Stimulated activated memory B cell treated with anti-CD40 and anti-IgM and Interleukin-4, amounts not matched to agents 10 μg/mL and 1 μg/mL and 100 μg/mL, for 72 hours (primary cell): Measurements from ENCODE around the gene METAP2.

Experiments
- ATAC-seq: fragments of 150-1000 bp; cut with Tn5 transposase; 2 replicates; pipeline ENCODE4 v1.10.0; 2021
- H3K27ac Mint-ChIP-seq: one replicate; pipeline ENCODE4 v1.8.0; 2022; ENCODE audit warnings: mild to moderate bottlenecking, mixed read lengths
- H3K27me3 Mint-ChIP-seq: one replicate; pipeline ENCODE4 v1.8.0; 2022; ENCODE audit warnings: mixed read lengths
- H3K36me3 Mint-ChIP-seq: one replicate; pipeline ENCODE4 v1.8.0; 2022; ENCODE audit warnings: mixed read lengths
- H3K4me1 Mint-ChIP-seq: one replicate; pipeline ENCODE4 v1.8.0; 2022; ENCODE audit warnings: mixed read lengths
- H3K4me3 Mint-ChIP-seq: one replicate; pipeline ENCODE4 v1.8.0; 2022; ENCODE audit warnings: mild to moderate bottlenecking, moderate library complexity, mixed read lengths
- H3K9me3 Mint-ChIP-seq: one replicate; pipeline ENCODE4 v1.8.0; 2022; ENCODE audit warnings: mixed read lengths

Gene METAP2

DNA sequence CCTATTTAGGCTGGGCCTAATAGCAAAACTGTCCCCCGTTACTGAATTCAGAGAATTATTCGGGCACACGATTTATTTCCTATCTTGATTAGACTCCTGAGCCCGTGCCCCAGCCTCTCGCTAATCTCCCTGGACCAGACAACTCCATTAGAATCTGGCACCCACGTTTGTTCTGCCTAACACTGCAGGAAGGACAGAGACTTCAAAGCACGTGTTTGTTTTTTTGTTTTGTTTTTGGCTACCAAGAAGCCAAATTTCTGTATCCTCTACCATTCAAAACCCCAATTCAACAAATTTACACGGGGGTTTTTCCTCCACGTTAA lies 72.5 kb downstream of the METAP2 start:
- ATAC-seq = no peak
- no peak overlapping the region for H3K4me3 Mint-ChIP-seq
- no peaks in the 10 kb centered on the region for H3K36me3 Mint-ChIP-seq
- no peak overlapping the region for H3K27ac Mint-ChIP-seq
- H3K27me3 Mint-ChIP-seq = no peaks in the 10 kb centered on the region
- peaks cover 19% of the 10 kb centered on the region for H3K4me1 Mint-ChIP-seq
- H3K9me3 Mint-ChIP-seq = no peaks in the 10 kb centered on the region

DNA sequence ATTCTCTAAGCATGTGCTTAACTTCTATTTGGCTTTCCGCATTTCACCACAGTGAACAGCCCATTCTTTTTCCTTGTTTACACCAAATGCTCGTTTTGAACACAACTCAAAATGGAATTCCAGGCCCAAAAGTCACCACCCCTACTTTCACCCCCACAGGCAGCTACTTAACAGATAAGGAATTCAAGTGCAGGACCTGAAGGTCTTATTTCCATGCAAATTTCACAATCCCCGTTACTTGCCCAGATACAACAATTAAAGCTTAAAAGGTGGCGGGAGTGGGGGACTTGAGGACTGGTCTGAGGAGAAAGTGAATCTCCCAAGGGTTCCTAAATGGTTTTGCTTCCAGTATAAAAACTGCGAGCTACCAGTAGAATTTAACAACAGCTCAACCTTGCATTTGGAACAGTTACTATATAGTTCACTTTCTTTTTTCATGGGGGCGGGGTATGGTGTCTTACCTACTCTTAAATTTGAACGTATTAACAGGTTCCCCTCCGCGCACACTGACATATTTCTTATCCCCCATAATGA lies 73.6 kb downstream of the METAP2 start:
- Mint-ChIP-seq H3K9me3 (no peaks in the 10 kb centered on the region), H3K4me1 (peaks cover 29% of the 10 kb centered on the region), H3K27me3 (no peaks in the 10 kb centered on the region), H3K4me3 (peak overlapping the region; percentile 84), H3K36me3 (no peaks in the 10 kb centered on the region), H3K27ac (peak overlapping the region; percentile 81)
- ATAC-seq = no peak

DNA sequence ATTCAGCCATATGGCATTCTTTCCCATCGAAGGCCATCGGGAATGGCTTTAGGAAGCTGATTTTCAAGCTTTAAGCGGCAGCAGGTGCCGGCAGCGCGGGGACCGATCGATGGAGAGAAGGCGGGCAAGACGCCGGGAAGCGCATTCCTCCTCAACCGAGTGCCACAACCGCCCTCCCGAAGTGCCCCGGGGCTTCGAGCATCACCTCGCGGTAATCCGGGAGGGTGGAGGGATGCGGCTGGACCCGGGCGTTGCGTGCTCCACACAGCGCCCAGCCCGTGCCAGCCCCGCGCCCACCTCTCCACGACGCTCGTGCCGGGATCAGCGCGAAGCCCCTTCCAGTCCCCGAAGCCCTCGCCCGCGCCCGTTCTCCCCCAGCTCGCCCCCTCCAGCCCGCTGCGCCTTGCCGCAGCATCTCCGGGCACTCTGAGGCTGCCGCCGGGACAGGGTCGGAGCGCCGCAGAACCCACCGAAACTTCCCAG lies 74.1 kb downstream of the METAP2 start:
- H3K9me3 Mint-ChIP-seq = no peaks in the 10 kb centered on the region
- peak; percentile 67 for ATAC-seq
- peaks cover 32% of the 10 kb centered on the region for H3K4me1 Mint-ChIP-seq
- peak overlapping the region; percentile 81 for H3K27ac Mint-ChIP-seq
- no peaks in the 10 kb centered on the region for H3K36me3 Mint-ChIP-seq
- H3K27me3 Mint-ChIP-seq = no peaks in the 10 kb centered on the region
- H3K4me3 Mint-ChIP-seq = peak overlapping the region; percentile 84

DNA sequence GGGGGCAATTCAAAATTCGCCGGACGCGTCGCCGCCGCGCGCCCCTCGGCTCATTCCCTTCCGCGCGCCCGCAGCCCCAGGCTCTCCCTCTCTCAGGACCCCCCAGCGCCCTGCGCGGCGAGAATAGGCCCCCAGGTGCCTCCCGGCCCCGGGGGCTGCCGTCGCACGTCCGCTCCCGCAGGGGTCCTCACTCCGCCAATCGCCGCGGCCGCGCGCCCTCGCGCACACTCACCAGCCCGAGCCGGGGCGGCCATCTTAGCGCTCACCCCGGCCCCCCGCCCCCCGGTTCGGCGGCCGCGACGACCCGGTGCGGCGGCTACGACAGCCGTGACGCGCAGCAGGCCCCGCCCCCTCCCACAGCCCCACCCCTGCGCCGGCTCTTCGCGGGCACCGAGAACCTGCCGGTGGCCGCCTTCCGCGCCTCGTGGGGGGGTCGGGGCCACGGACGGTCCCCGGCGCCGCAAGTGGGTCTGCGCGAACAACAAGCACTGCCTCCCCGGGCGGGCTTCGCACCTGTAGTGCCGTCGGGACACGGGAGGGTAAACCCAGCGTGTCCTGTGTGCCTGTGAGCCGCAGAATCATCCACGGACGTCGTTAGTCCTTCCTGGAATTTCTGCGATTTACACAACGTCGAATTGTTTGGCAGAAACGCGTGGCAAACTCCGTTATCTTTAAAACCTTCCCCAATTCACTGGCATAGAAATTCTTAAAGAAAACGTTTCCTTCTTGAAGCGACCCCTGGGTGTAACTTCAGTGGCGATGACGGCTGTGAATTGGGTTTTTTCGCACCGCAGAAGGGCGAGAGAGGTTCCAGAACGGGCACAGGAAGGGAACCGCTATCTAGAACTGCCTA lies 74.8 kb downstream of the METAP2 start:
- H3K27me3 Mint-ChIP-seq = no peaks in the 10 kb centered on the region
- ATAC-seq = peak; percentile 94
- no peaks in the 10 kb centered on the region for H3K9me3 Mint-ChIP-seq
- H3K36me3 Mint-ChIP-seq = no peaks in the 10 kb centered on the region
- H3K4me3 Mint-ChIP-seq = peak overlapping the region; percentile 84
- peaks cover 35% of the 10 kb centered on the region for H3K4me1 Mint-ChIP-seq
- peak overlapping the region; percentile 81 for H3K27ac Mint-ChIP-seq

DNA sequence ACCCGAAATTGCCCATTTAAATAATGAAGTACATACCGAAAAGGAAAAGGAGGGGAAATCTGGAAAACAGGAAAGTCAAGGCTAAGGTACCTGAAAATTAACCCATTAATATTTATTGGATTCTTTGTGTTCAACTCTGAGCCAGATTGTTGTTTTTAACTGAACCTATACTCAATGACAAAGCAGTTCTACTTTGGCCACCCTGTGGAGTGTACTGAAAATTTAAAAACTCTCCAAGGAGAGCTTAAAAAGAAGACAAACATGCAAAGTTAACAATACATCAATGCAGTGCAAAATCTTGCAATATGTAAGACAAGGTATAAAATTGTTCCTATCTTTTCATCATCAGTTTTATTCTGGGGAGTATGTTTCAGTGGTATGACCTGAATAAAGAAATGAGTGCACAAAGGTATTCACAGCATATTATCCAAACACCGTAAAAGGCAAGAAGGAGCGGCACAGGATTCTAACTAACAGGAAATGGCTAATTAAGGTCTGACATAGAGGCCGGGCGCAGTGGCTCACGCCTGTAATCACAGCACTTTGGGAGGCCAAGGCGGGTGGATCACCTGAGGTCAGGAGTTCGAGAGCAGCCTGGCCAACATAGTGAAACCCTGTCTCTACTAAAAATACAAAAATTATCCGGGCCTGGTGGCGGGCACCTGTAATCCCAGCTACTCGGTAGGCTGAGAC lies 75.6 kb downstream of the METAP2 start:
- no peak for ATAC-seq
- Mint-ChIP-seq H3K36me3 (no peaks in the 10 kb centered on the region), H3K27ac (peak overlapping the region; percentile 81), H3K9me3 (no peaks in the 10 kb centered on the region), H3K27me3 (no peaks in the 10 kb centered on the region), H3K4me1 (peaks cover 35% of the 10 kb centered on the region), H3K4me3 (peak overlapping the region; percentile 84)

DNA sequence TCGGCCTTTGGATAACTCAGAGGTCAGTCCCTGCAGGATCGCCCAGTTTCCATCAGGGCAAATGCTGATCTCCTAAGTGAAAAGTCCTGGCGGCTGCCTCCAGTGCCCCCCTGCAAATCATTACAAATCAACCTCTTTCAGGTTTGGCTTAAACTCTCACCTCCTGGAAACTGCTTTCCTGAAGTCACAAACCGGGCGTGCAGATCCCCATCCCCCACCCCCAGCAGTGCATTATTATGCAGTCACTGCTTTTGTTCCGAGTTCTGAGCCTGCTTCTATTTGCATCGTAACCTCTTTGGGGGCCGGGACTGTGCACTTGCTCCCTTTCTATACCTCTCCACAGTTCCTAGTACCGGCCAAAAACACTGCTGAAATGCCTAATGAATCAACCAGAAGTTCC lies 77.4 kb downstream of the METAP2 start, which contains the start of gene USP44:
USP44 (minus strand) TSS at position 172 of the 400 bp plus-strand sequence. CDS start 17,220 bp downstream, outside the sequence.
- Mint-ChIP-seq H3K27me3 (no peaks in the 10 kb centered on the region), H3K9me3 (no peaks in the 10 kb centered on the region), H3K4me1 (peaks cover 35% of the 10 kb centered on the region), H3K27ac (no peak within 1 kb of the TSS), H3K4me3 (no peak within 1 kb of the TSS), H3K36me3 (no peaks in the 10 kb centered on the region)
- ATAC-seq = no peak

DNA sequence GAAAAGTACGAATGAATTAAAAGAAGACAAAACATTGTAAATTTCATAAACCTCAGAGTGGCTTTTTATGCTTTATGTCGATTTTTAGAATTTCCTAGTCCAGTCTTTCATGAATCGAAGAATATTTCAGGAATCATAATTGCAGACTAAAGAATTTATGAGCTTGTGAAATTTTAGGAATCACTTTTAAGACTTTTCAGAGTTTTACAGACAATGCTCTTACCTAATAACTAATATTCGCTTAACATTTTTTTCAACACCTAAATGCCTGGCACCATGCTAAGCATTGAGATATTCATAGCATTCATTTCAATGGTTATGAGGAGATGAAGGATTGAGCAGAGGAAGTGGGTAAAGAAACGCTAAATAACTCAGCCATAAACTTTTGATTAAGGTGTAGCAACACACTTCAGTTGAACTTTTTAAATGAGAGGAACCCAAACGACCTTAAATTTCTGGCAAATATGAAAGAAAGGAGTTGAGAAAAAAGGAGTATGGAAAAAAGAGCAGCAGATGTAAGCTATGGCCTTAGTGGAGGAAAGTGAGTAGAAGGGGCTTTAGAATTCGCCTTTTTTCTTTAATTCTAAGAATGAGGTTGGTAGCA lies 78.1 kb downstream of the METAP2 start:
- Mint-ChIP-seq H3K9me3 (no peaks in the 10 kb centered on the region), H3K4me1 (peaks cover 35% of the 10 kb centered on the region), H3K27ac (no peak overlapping the region), H3K27me3 (no peaks in the 10 kb centered on the region), H3K4me3 (no peak overlapping the region), H3K36me3 (no peaks in the 10 kb centered on the region)
- ATAC-seq = no peak

DNA sequence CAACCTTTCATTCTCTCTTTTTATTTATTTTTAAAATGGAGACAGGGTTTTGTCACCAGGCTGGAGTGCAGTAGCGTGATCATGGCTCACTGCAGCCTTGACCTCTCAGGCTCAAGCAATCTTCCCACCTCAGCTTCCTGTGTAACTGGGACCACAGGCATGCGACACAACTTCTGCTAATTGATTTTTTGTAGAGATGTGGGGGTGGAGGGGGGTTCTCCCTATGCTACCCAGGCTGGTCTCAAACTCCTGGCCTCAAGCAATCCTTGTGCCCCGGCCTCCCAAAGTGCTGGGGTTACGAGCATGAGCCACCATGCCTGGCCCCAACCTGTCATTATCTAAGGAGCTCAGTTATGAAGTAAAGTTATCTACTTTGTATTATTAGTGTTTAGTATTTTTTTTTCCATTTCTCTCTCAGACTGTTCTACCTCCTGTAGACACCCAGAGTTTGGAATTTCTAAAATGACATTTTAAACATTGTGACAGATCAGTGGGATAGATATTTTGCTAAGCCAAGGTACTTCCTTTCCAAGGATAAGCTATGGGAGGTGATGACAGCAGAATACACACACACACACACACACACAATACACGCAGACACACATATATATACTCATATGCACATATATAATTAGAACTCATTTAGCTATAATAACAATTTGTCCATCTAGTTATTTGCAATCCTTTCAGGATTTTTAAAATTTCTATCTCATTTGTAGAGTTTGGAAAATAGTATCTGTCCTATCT lies 79.4 kb downstream of the METAP2 start:
- Mint-ChIP-seq H3K9me3 (no peaks in the 10 kb centered on the region), H3K4me3 (no peak overlapping the region), H3K4me1 (peaks cover 26% of the 10 kb centered on the region), H3K36me3 (no peaks in the 10 kb centered on the region), H3K27ac (peak overlapping the region; percentile 49), H3K27me3 (no peaks in the 10 kb centered on the region)
- ATAC-seq = no peak

DNA sequence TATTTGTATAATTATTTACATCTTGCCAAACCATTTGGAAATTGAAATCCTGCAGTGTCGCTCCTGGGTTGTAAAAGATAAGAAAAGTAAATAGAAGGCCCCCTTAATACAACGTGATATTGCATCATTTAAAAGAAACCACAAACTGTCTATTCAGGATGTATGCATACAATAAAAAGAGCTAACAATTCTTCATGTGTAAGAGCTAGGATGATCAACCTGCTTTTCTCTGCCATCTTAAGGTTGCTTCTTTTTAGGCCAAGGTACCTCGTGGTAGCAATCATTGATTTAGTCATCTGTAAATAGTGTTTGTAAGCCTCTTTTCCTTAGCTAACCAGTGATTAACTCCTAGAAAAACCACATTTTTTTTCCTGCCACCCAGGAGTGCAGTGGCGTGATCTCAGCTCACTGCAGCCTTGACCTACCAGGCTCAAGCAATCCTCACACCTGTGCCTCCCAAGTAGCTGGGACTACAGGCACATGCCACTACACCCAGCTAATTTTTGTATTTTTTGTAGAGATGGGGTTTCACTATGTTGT lies 80.7 kb downstream of the METAP2 start:
- ATAC-seq = no peak
- H3K4me3 Mint-ChIP-seq = no peak overlapping the region
- H3K27ac Mint-ChIP-seq = no peak overlapping the region
- H3K4me1 Mint-ChIP-seq = peaks cover 20% of the 10 kb centered on the region
- H3K36me3 Mint-ChIP-seq = no peaks in the 10 kb centered on the region
- H3K27me3 Mint-ChIP-seq = no peaks in the 10 kb centered on the region
- H3K9me3 Mint-ChIP-seq = no peaks in the 10 kb centered on the region

DNA sequence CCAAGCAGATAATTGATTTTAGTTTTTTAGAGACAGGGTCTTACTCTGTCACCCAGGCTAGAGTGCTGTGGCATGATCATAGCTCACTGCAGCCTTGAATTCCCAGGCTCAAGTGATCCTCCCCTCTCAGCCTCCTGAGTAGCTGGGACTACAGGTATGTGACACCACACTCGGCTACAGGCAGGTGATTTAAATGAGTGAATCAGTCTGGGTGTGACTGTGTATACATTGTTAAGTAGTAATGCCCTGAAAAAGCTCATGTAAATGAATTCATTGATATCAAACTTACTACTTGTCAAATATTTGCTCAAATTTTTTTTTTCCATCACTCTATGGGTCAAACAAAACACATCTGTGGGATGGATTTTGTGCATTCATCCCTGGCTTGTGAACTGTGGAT lies 83.7 kb downstream of the METAP2 start:
- H3K9me3 Mint-ChIP-seq = no peaks in the 10 kb centered on the region
- ATAC-seq = no peak
- no peak overlapping the region for H3K27ac Mint-ChIP-seq
- no peaks in the 10 kb centered on the region for H3K27me3 Mint-ChIP-seq
- peaks cover 6% of the 10 kb centered on the region for H3K4me1 Mint-ChIP-seq
- no peaks in the 10 kb centered on the region for H3K36me3 Mint-ChIP-seq
- H3K4me3 Mint-ChIP-seq = no peak overlapping the region
